DMS79 (cell line): Measurements from ENCODE around the gene CCT6B.

ENCODE experiments used
- DNase-seq: peaks from one replicate; lab custom pipeline; 2025; lab: John Stamatoyannopoulos, UW

CCT6B gene

GRCh38 chr17:34886831-34887230, 74.4 kb downstream of the CCT6B start:
- DNase-seq, result no peak

GRCh38 chr17:34885076-34885475, 76.2 kb downstream of the CCT6B start:
- no peak for DNase-seq

- DNase-seq, result no peak
These were observed 76.7 kb downstream of the CCT6B start for GRCh38 chr17:34884597-34884996.

GRCh38 chr17:34883106-34884000, 77.9 kb downstream of the CCT6B start:
- no peak for DNase-seq

GRCh38 chr17:34879146-34879545, 82.1 kb downstream of the CCT6B start:
- DNase-seq, result no peak
